Upper lobe of left lung (tissue), 4 donors: ENCODE measurements around the gene CRPPA.

Source experiments
- POLR2A ChIP-seq, 4 donors: fragments of 450-650 bp; IDR thresholded peaks; one replicate each; pipeline ENCODE4 v1.5.1; 2016 to 2017; ENCODE audit warnings: antibody characterized with exemption in 4 of 4, mild to moderate bottlenecking in 2 of 4
- TF ChIP-seq, protein P1 (sequence below), 6 experiments: fragments of 450-650 bp in 4 of 6; fragments of 200-600 bp in 2 of 6; sonication (generic) in 2 of 6; IDR thresholded peaks; one replicate each; pipeline ENCODE4 v1.5.1; 2016 to 2019; ENCODE audit warnings: antibody characterized with exemption in 6 of 6

DNA sequence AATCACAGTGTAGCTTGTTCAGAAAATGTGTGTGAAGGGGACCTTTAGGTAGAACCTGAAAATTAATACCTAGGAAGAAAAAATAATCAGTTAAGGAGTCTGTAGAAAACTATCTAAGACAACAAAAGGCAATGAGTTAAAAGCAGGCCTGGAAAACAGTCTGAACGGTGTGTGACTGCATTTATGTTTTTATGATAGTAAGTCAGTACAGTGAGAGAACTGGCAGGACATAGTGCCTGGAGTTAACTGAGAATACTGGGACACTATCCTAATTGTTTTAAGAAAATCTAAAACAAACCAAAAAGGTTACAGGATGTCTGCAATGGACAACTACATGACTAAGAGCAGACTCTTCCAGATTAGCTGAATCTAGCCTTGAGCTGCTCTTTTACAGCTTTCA lies 17.9 kb downstream of the CRPPA start:
- TF ChIP-seq, protein P1, sequence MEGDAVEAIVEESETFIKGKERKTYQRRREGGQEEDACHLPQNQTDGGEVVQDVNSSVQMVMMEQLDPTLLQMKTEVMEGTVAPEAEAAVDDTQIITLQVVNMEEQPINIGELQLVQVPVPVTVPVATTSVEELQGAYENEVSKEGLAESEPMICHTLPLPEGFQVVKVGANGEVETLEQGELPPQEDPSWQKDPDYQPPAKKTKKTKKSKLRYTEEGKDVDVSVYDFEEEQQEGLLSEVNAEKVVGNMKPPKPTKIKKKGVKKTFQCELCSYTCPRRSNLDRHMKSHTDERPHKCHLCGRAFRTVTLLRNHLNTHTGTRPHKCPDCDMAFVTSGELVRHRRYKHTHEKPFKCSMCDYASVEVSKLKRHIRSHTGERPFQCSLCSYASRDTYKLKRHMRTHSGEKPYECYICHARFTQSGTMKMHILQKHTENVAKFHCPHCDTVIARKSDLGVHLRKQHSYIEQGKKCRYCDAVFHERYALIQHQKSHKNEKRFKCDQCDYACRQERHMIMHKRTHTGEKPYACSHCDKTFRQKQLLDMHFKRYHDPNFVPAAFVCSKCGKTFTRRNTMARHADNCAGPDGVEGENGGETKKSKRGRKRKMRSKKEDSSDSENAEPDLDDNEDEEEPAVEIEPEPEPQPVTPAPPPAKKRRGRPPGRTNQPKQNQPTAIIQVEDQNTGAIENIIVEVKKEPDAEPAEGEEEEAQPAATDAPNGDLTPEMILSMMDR (IDR thresholded peaks at IDR 0.05), result no peak
- no peak for TF ChIP-seq POLR2A (IDR thresholded peaks at IDR 0.05)
